OCI-LY3 (cell line): ENCODE measurements around the gene TRIO.

Experiments used
- CTCF ChIP-seq: fragments of 200-600, 300-600 bp; sonication (generic); IDR thresholded peaks from 2 replicates; pipeline ENCODE4 v1.5.1; 2014; ENCODE audit warnings: antibody characterized with exemption, low read length, low read depth
- EZH2phosphoT487 ChIP-seq: fragments of 200-600 bp; shearing (Covaris generic); IDR thresholded peaks from 2 replicates; pipeline ENCODE4 v1.6.1; 2018; ENCODE audit warnings: antibody characterized with exemption, mixed run types, low read depth

- TF ChIP-seq CTCF (peak; percentile 14; the same call in 1 of the 2 replicates), EZH2phosphoT487 (no peak)
These were observed 134.5 kb downstream of the TRIO start for GRCh38 chr5:14277385-14278320.
